ENCODE results near the gene SLC2A8.

The SLC2A8 gene

GRCh38 chr9:127428348-127428747 is 31.4 kb downstream of the SLC2A8 start:
- TF ChIP-seq EZH2phosphoT487 (IDR thresholded peaks at IDR 0.05; ENCODE audit: borderline replicate concordance) (no peak), CTCF (conservative IDR thresholded peaks at IDR 0.05; ENCODE audit: low read length) (no peak)
- H3K79me2 ChIP-seq (ENCODE audit: insufficient read depth, low read length): peaks cover 39% of the 10 kb centered on the region

GRCh38 chr9:127430415-127430814 is 33.4 kb downstream of the SLC2A8 start:
- H3K36me3 ChIP-seq (ENCODE audit: insufficient read depth, low read length): peaks cover 23% of the 10 kb centered on the region; the same call in 1 of the 2 replicates
- no peak overlapping the region for H3K4me2 ChIP-seq (ENCODE audit: low read depth, low read length, poor library complexity, severe bottlenecking)
- H4K20me1 ChIP-seq (ENCODE audit: insufficient read depth, low read length, poor library complexity, severe bottlenecking): peaks cover under 1% of the 10 kb centered on the region
- H3K27me3 ChIP-seq (ENCODE audit: insufficient read depth, low read length, poor library complexity, severe bottlenecking): no peaks in the 10 kb centered on the region
- no peaks in the 10 kb centered on the region for H3K9me2 ChIP-seq (replicated peaks; ENCODE audit: low read depth, low read length)
- no peak overlapping the region for H2AFZ ChIP-seq (ENCODE audit: low read length)
- TF ChIP-seq EZH2phosphoT487 (IDR thresholded peaks at IDR 0.05; ENCODE audit: borderline replicate concordance) (no peak), CTCF (conservative IDR thresholded peaks at IDR 0.05; ENCODE audit: low read length) (no peak)
- peaks cover 10% of the 10 kb centered on the region for H3K4me1 ChIP-seq (ENCODE audit: insufficient read depth, low read length, poor library complexity, severe bottlenecking)
- no peaks in the 10 kb centered on the region for H3F3A ChIP-seq (ENCODE audit: low read depth)
- H3K9ac ChIP-seq (ENCODE audit: low read depth, low read length, poor library complexity, severe bottlenecking): no peak overlapping the region
- H3K4me3 ChIP-seq (ENCODE audit: low read length, poor library complexity, severe bottlenecking): no peak overlapping the region
- peaks cover 26% of the 10 kb centered on the region for H3K79me2 ChIP-seq (ENCODE audit: insufficient read depth, low read length)
- no peaks in the 10 kb centered on the region for H3K9me3 ChIP-seq (ENCODE audit: insufficient read depth, low read depth, low read length)

More at GRCh38 chr9:127428348-127428747, 31.4 kb downstream of the SLC2A8 start:
- Histone ChIP-seq H4K20me1 (ENCODE audit: insufficient read depth, low read length, poor library complexity, severe bottlenecking) (peaks cover 8% of the 10 kb centered on the region), H3K27me3 (ENCODE audit: insufficient read depth, low read length, poor library complexity, severe bottlenecking) (no peaks in the 10 kb centered on the region), H3K9me2 (replicated peaks; ENCODE audit: low read depth, low read length) (no peaks in the 10 kb centered on the region), H3K36me3 (ENCODE audit: insufficient read depth, low read length) (peaks cover 6% of the 10 kb centered on the region; the same call in 1 of the 2 replicates), H3F3A (ENCODE audit: low read depth) (no peaks in the 10 kb centered on the region), H3K4me2 (ENCODE audit: low read depth, low read length, poor library complexity, severe bottlenecking) (peak overlapping the region; percentile 98), H3K4me1 (ENCODE audit: insufficient read depth, low read length, poor library complexity, severe bottlenecking) (peaks cover 11% of the 10 kb centered on the region), H3K9me3 (ENCODE audit: insufficient read depth, low read depth, low read length) (no peaks in the 10 kb centered on the region), H3K4me3 (ENCODE audit: low read length, poor library complexity, severe bottlenecking) (no peak overlapping the region), H2AFZ (ENCODE audit: low read length) (no peak overlapping the region), H3K9ac (ENCODE audit: low read depth, low read length, poor library complexity, severe bottlenecking) (no peak overlapping the region)

GRCh38 chr9:127437497-127438264 is 40.7 kb downstream of the SLC2A8 start:
- Histone ChIP-seq H3K27me3 (ENCODE audit: insufficient read depth, low read length, poor library complexity, severe bottlenecking) (no peaks in the 10 kb centered on the region), H3K79me2 (ENCODE audit: insufficient read depth, low read length) (no peaks in the 10 kb centered on the region), H2AFZ (ENCODE audit: low read length) (no peak overlapping the region), H3K9me2 (replicated peaks; ENCODE audit: low read depth, low read length) (no peaks in the 10 kb centered on the region), H3K4me2 (ENCODE audit: low read depth, low read length, poor library complexity, severe bottlenecking) (peak overlapping the region; percentile 50), H3K36me3 (ENCODE audit: insufficient read depth, low read length) (peaks cover 59% of the 10 kb centered on the region; the same call in 1 of the 2 replicates), H3K4me1 (ENCODE audit: insufficient read depth, low read length, poor library complexity, severe bottlenecking) (peaks cover 4% of the 10 kb centered on the region), H4K20me1 (ENCODE audit: insufficient read depth, low read length, poor library complexity, severe bottlenecking) (no peaks in the 10 kb centered on the region), H3F3A (ENCODE audit: low read depth) (no peaks in the 10 kb centered on the region), H3K9ac (ENCODE audit: low read depth, low read length, poor library complexity, severe bottlenecking) (no peak overlapping the region), H3K9me3 (ENCODE audit: insufficient read depth, low read depth, low read length) (no peaks in the 10 kb centered on the region), H3K4me3 (ENCODE audit: low read length, poor library complexity, severe bottlenecking) (no peak overlapping the region)
- TF ChIP-seq CTCF (conservative IDR thresholded peaks at IDR 0.05; ENCODE audit: low read length): peak; percentile 32
- no peak for TF ChIP-seq EZH2phosphoT487 (IDR thresholded peaks at IDR 0.05; ENCODE audit: borderline replicate concordance)
